ENCODE measurements around the gene CTSE. TPM values are rescaled to one million over a fixed set of nuclear protein-coding genes. Genes with fewer than 3 reads are reported as not detected.

CTSE gene
- total RNA-seq, 1 experiment from 2014 or later = not detected

- no TSS peak for BruUV-seq (replicated peaks)
- ATAC-seq (no peak), DNase-seq (ENCODE audit: low read depth, low spot score) (no peak)
- H3K4me3 ChIP-seq (ENCODE audit: low read depth in 2 of 2, low read length in 2 of 2) = no peak overlapping the region
- ChIA-PET CTCF (no interaction called here), POLR2A (interaction anchor here (0.6 kb wide), 2 partner anchors 160 to 544 kb away, joined by 3 read pairs; partner anchors contain the start of gene EIF2D)
- no peak overlapping the region for H3K27ac ChIP-seq (ENCODE audit: low read length)
- no peaks in the 10 kb centered on the region for H3K4me1 ChIP-seq (ENCODE audit: control insufficient read depth, insufficient read depth, low read length)
- in situ Hi-C loops (cut with HindIII; ENCODE audit: low pct_unique_long_range_greater_than_20kb, low sequenced_read_pairs) (no loop called here), intact Hi-C loops (cut with micrococcal nuclease; ENCODE audit: unreplicated experiment) (no loop called here)
- no peaks in the 10 kb centered on the region; the same call in 1 of the 2 replicates for H3K27me3 ChIP-seq (ENCODE audit: control insufficient read depth, insufficient read depth, low read length)
- no peak for TF ChIP-seq SIN3A (IDR thresholded peaks at IDR 0.05; ENCODE audit: borderline replicate concordance, insufficient read depth, low read depth, low read length)
- no peak for TF ChIP-seq REST (IDR thresholded peaks at IDR 0.05; ENCODE audit: insufficient read depth in 1 of 2, low read depth in 2 of 2, low read length in 1 of 2)
- TF ChIP-seq POLR2AphosphoS5 (IDR thresholded peaks at IDR 0.05; ENCODE audit: low read depth, low read length) = no peak
- no peak for TF ChIP-seq CTCF (IDR thresholded peaks at IDR 0.05)
- no peak for TF ChIP-seq TCF7L2 (IDR thresholded peaks at IDR 0.05; ENCODE audit: low read depth, low read length)
- H3K9me3 ChIP-seq (ENCODE audit: control insufficient read depth, insufficient read depth, low read depth, low read length) = no peaks in the 10 kb centered on the region
- H3K36me3 ChIP-seq (ENCODE audit: control insufficient read depth, insufficient read depth, low read length) = no peaks in the 10 kb centered on the region
Observed at GRCh38 chr1:206067486-206068227, 44.0 kb upstream of the CTSE start.

GRCh38 chr1:206066479-206067171 lies 42.9 kb upstream of the CTSE start:
- H3K27ac ChIP-seq (ENCODE audit: low read length) = no peak overlapping the region
- DNase-seq (ENCODE audit: low read depth, low spot score) (no peak), ATAC-seq (no peak)
- TF ChIP-seq CTCF (IDR thresholded peaks at IDR 0.05) (no peak), POLR2AphosphoS5 (IDR thresholded peaks at IDR 0.05; ENCODE audit: low read depth, low read length) (no peak), SIN3A (IDR thresholded peaks at IDR 0.05; ENCODE audit: borderline replicate concordance, insufficient read depth, low read depth, low read length) (no peak), REST (IDR thresholded peaks at IDR 0.05; ENCODE audit: insufficient read depth in 1 of 2, low read depth in 2 of 2, low read length in 1 of 2) (no peak), TCF7L2 (IDR thresholded peaks at IDR 0.05; ENCODE audit: low read depth, low read length) (no peak)
- ChIA-PET POLR2A (no interaction called here), CTCF (interaction anchor here (0.5 kb wide), 1 partner anchor 34 kb away, joined by 4 read pairs; no protein-coding TSS in a partner anchor)
- in situ Hi-C loops (cut with HindIII; ENCODE audit: low pct_unique_long_range_greater_than_20kb, low sequenced_read_pairs) (no loop called here), intact Hi-C loops (cut with micrococcal nuclease; ENCODE audit: unreplicated experiment) (no loop called here)
- H3K4me1 ChIP-seq (ENCODE audit: control insufficient read depth, insufficient read depth, low read length) = no peaks in the 10 kb centered on the region
- BruUV-seq (replicated peaks) = no TSS peak
- H3K4me3 ChIP-seq (ENCODE audit: low read depth in 2 of 2, low read length in 2 of 2) = no peak overlapping the region
- H3K9me3 ChIP-seq (ENCODE audit: control insufficient read depth, insufficient read depth, low read depth, low read length) = no peaks in the 10 kb centered on the region
- H3K36me3 ChIP-seq (ENCODE audit: control insufficient read depth, insufficient read depth, low read length) = no peaks in the 10 kb centered on the region
- no peaks in the 10 kb centered on the region; the same call in 1 of the 2 replicates for H3K27me3 ChIP-seq (ENCODE audit: control insufficient read depth, insufficient read depth, low read length)

Measured in Panc1 (cell line).